Brain pericyte (primary cell): ENCODE results near the gene DRAXIN.
"Not testable (repeated sequence)": the region's sequence is repeated elsewhere in the genome, so short reads cannot be mapped to it uniquely, and the experiment has no call there.

Experiments used
- DNase-seq: peaks from one replicate; pipeline ENCODE4 v3.0.0-alpha.2; 2012; ENCODE audit warnings: low read depth, low spot score

The DRAXIN gene

GRCh38 chr1:11691302-11691914 is at the start of gene DRAXIN:
DRAXIN (plus strand) TSS chr1:11691710; CDS start chr1:11706259, 14,549 bp downstream.
- no peak for DNase-seq

- DNase-seq, result no peak
Observed at GRCh38 chr1:11641776-11642305, 49.7 kb upstream of the DRAXIN start.

GRCh38 chr1:11642418-11643017 is 49.0 kb upstream of the DRAXIN start:
- not testable (repeated sequence) for DNase-seq

GRCh38 chr1:11643782-11644181 is 47.7 kb upstream of the DRAXIN start:
- no peak for DNase-seq

- no peak for DNase-seq
Observed at GRCh38 chr1:11645270-11645669, 46.2 kb upstream of the DRAXIN start.

GRCh38 chr1:11645670-11646265 is 45.7 kb upstream of the DRAXIN start:
- no peak for DNase-seq

- no peak for DNase-seq
Observed at GRCh38 chr1:11646317-11646716, 45.2 kb upstream of the DRAXIN start.

GRCh38 chr1:11647333-11647732 is 44.2 kb upstream of the DRAXIN start:
- DNase-seq, result no peak

GRCh38 chr1:11648039-11648438 is 43.5 kb upstream of the DRAXIN start:
- DNase-seq, result no peak

- no peak for DNase-seq
Observed at GRCh38 chr1:11648732-11649158, 42.8 kb upstream of the DRAXIN start.

GRCh38 chr1:11649237-11649623 is 42.3 kb upstream of the DRAXIN start:
- no peak for DNase-seq

GRCh38 chr1:11649624-11650330 is 41.7 kb upstream of the DRAXIN start:
- DNase-seq, result no peak

- no peak for DNase-seq
Observed at GRCh38 chr1:11650331-11650991, 41.0 kb upstream of the DRAXIN start.

GRCh38 chr1:11651017-11651416 is 40.5 kb upstream of the DRAXIN start:
- DNase-seq, result no peak

GRCh38 chr1:11652203-11652780 is 39.2 kb upstream of the DRAXIN start:
- DNase-seq, result no peak

- DNase-seq, result no peak
Observed at GRCh38 chr1:11653101-11653860, 38.2 kb upstream of the DRAXIN start.

GRCh38 chr1:11653861-11654136 is 37.7 kb upstream of the DRAXIN start:
- no peak for DNase-seq

GRCh38 chr1:11654137-11654938 is 37.2 kb upstream of the DRAXIN start, which contains the start of the genes FBXO2 and FBXO44:
FBXO2 (minus strand) TSS chr1:11654429; CDS start chr1:11654340, 89 bp downstream.
FBXO44 (plus strand) TSS chr1:11654877; CDS start chr1:11655836, 959 bp downstream.
- no peak for DNase-seq

- no peak for DNase-seq
Observed at GRCh38 chr1:11654939-11655808, 36.3 kb upstream of the DRAXIN start.
